Activated CD4-positive, alpha-beta T cell treated with anti-CD3 and anti-CD28 coated beads, Interleukin-2, amount 50 U/mL, for 1 hour (primary cell): ENCODE results near the gene RAB28.

ENCODE experiments used
- DNase-seq: peaks from one replicate; pipeline ENCODE4 v3.0.0-alpha.2; 2020

The RAB28 gene

GRCh38 chr4:13368217-13368616 lies 115.9 kb downstream of the RAB28 start:
- no peak for DNase-seq

- no peak for DNase-seq
Observed at GRCh38 chr4:13367691-13368090, 116.4 kb downstream of the RAB28 start.

GRCh38 chr4:13367244-13367643 lies 116.9 kb downstream of the RAB28 start:
- no peak for DNase-seq

- DNase-seq = no peak
Observed at GRCh38 chr4:13365195-13365594, 118.9 kb downstream of the RAB28 start.

GRCh38 chr4:13364653-13365052 lies 119.5 kb downstream of the RAB28 start:
- DNase-seq = no peak

GRCh38 chr4:13364172-13364571 lies 120.0 kb downstream of the RAB28 start:
- no peak for DNase-seq

GRCh38 chr4:13359809-13360208 lies 124.3 kb downstream of the RAB28 start:
- DNase-seq = no peak

GRCh38 chr4:13355111-13355880 lies 128.8 kb downstream of the RAB28 start:
- DNase-seq = no peak

GRCh38 chr4:13349096-13349495 lies 135.0 kb downstream of the RAB28 start:
- no peak for DNase-seq

GRCh38 chr4:13348216-13348615 lies 135.9 kb downstream of the RAB28 start:
- DNase-seq = no peak

GRCh38 chr4:13347517-13348125 lies 136.5 kb downstream of the RAB28 start:
- no peak for DNase-seq

- DNase-seq = no peak
Observed at GRCh38 chr4:13344216-13344615, 139.9 kb downstream of the RAB28 start.

GRCh38 chr4:13340672-13341071 lies 143.5 kb downstream of the RAB28 start:
- DNase-seq = no peak

GRCh38 chr4:13331827-13332226 lies 152.3 kb downstream of the RAB28 start:
- no peak for DNase-seq

- DNase-seq = no peak
Observed at GRCh38 chr4:13329963-13330362, 154.2 kb downstream of the RAB28 start.

- no peak for DNase-seq
Observed at GRCh38 chr4:13329340-13329850, 154.7 kb downstream of the RAB28 start.

- no peak for DNase-seq
Observed at GRCh38 chr4:13328591-13328990, 155.5 kb downstream of the RAB28 start.

GRCh38 chr4:13327991-13328390 lies 156.1 kb downstream of the RAB28 start:
- DNase-seq = no peak

- DNase-seq = no peak
Observed at GRCh38 chr4:13325744-13326143, 158.4 kb downstream of the RAB28 start.

GRCh38 chr4:13323921-13324320 lies 160.2 kb downstream of the RAB28 start:
- DNase-seq = no peak

- DNase-seq = no peak
Observed at GRCh38 chr4:13322681-13323101, 161.4 kb downstream of the RAB28 start.
